Pancreas (tissue), 10 donors: ENCODE data around the gene PEMT. TPM values are rescaled to one million over a fixed set of nuclear protein-coding genes. Genes with fewer than 3 reads are reported as not detected.

Experiments
- ATAC-seq, 4 donors: fragments of 200-7000 bp; cut with Tn5 transposase; one replicate each; pipeline versions ENCODE4 v1.8.0 to v1.9.1; 2020; ENCODE audit warnings: mild to moderate bottlenecking in 4 of 4, moderate library complexity in 4 of 4
- DNase-seq, 6 donors: peaks; one replicate each; pipeline ENCODE4 v3.0.0-alpha.2; 2020
- FAIRE-seq: peaks from 2 replicates; lab custom pipeline; 2012; peaks lifted over from hg19 to GRCh38; lab: Jason Lieb, UNC
- H3K27ac ChIP-seq, 4 donors: fragments of 200-600 bp; sonication (generic); 1 replicate in 3 of 4; 2 replicates in 1 of 4; pipeline versions ENCODE4 v1.5.0 to v1.8.0; 2020
- H3K27me3 ChIP-seq, 4 donors: fragments of 200-600 bp; one replicate each; pipeline ENCODE4 v1.8.0; 2021
- H3K36me3 ChIP-seq, 3 donors: fragments of 200-600 bp; sonication (generic) in 1 of 3; one replicate each; pipeline versions ENCODE4 v1.5.0 to v1.8.0; 2020 to 2021
- H3K4me1 ChIP-seq, 3 donors: fragments of 200-600 bp; one replicate each; pipeline ENCODE4 v1.8.0; 2021
- H3K4me3 ChIP-seq, 4 donors: fragments of 200-600 bp; sonication (generic) in 2 of 4; one replicate each; pipeline versions ENCODE4 v1.5.0 to v1.8.0; 2020 to 2021
- H3K9me3 ChIP-seq, 4 donors: fragments of 200-600 bp; one replicate each; pipeline ENCODE4 v1.8.0; 2021
- CTCF ChIP-seq, 4 donors: fragments of 200-600 bp; sonication (generic) in 3 of 4; IDR thresholded peaks; one replicate each; pipeline versions ENCODE4 v1.5.0 to v1.8.0; 2021; ENCODE audit warnings: antibody characterized with exemption in 4 of 4
- WGBS, 2 donors: extraction: QIAGEN DNeasy Blood & Tissue Kit; methylation state at CpG; one replicate each; pipeline ENCODE4 v1.1.7; 2013; 5-methylcytosine and 5-hydroxymethylcytosine counted together
- intact Hi-C, 3 donors: fragments of 100-400 bp; cut with DNase I; formaldehyde crosslinking; loops; one replicate each; pipeline versions ENCODE4 v1.11.1 to v1.14.2; 2022
- polyA plus RNA-seq, 2 donors: library from polyadenylated mRNA; stranded (reverse); fragments of 200-250 nt; gene quantifications; one replicate each; pipeline ENCODE4 v1.2.3, GENCODE V29; 2013
- total RNA-seq, 6 donors: library from RNA; stranded (reverse); fragmentation: NEBNext Ultra II Directional in 4 of 6; extraction: Animal tissue kit (Norgen Biotek cat#: 25700) in 4 of 6; gene quantifications; one replicate each; pipeline versions ENCODE4 v1.2.1 to v1.2.4, GENCODE V29; 2021 to 2023
- donor health status: healthy with polysubstance abuse.
- donor health status: DM: no; HTN: no; CAD: no; lungs with moderate emphysema.
- donor health status: DM: no; HTN: no; CAD: no.
- donor health status: control.
- donor health status: control.
- donor health status: Bipolar disorder and iron deficiency.
- donor health status: DM: yes; HTN: yes; CAD: no.
- donor health status: DM: no; HTN: no; CAD: no.
- donor health status: DM: no; HTN: no; CAD: no.
- donor health status: DM: yes; HTN: yes; CAD: no.

The PEMT gene
- total and polyA plus RNA-seq, 8 donors, result 14.8 to 109 (median 24.6) TPM

GRCh38 chr17:17562146-17562511 lies 29.4 kb downstream of the PEMT start:
- WGBS, 2 donors, result 88 to 91% methylated on average over 15 of the region's 15 CpGs
- intact Hi-C loops, result loop anchor here in 2 of 3 donors (5.0 to 10.0 kb wide), 2 partner anchors 65 to 207 kb away; partner anchors contain the start of gene RASD1 (in 1 of the 2)
- Histone ChIP-seq H3K9me3 (no peaks in the 10 kb centered on the region), H3K4me3 (no peak overlapping the region), H3K4me1 (peaks cover 1 to 4% (median 3%) of the 10 kb centered on the region in 3 donors), H3K27me3 (no peaks in the 10 kb centered on the region), H3K36me3 (no peaks in the 10 kb centered on the region), H3K27ac (no peak overlapping the region)
- TF ChIP-seq CTCF (IDR thresholded peaks at IDR 0.05), result no peak
- FAIRE-seq (no peak), ATAC-seq (no peak), DNase-seq (no peak)

- no peak for FAIRE-seq
- Histone ChIP-seq H3K4me3 (no peak overlapping the region), H3K27me3 (no peaks in the 10 kb centered on the region), H3K4me1 (no peaks in the 10 kb centered on the region), H3K9me3 (no peaks in the 10 kb centered on the region), H3K27ac (peak overlapping the region in 2 of 4 donors; percentile 10 to 19), H3K36me3 (no peaks in the 10 kb centered on the region)
- ATAC-seq, result peak; percentile 62 to 87 (median 80)
- DNase-seq, result peak in 3 of 6 donors; percentile 73 to 84 (median 73)
- no peak for TF ChIP-seq CTCF (IDR thresholded peaks at IDR 0.05)
- WGBS, 2 donors, result 69 to 75% methylated on average over 30 of the region's 30 CpGs
- intact Hi-C loops, result loop anchor here in 2 of 3 donors (5.0 to 10.0 kb wide), 2 partner anchors 64 to 207 kb away; partner anchors contain the start of gene RASD1 (in 1 of the 2)
These were observed 29.9 kb downstream of the PEMT start for GRCh38 chr17:17561408-17562145.

DNA sequence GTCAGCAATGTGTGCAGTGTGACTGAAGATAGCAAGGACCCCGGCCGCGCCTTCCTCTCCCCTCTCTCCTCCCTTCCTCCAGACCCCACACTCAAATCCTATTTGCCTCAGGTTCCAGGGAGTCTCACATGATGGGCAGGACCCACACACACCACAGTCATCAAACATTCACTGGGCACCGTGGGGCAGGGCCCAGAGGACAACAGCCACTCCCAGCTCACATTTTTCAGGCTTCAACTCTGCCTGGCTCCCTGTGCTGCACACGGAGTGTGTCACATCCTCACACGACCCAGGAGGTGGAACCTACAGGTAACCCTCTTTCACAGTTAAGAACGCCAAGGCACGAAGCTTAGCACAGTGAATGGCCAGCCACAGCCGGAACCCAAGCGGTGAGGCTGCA lies 30.5 kb downstream of the PEMT start:
- no peak overlapping the region for H3K27ac ChIP-seq
- no peaks in the 10 kb centered on the region for H3K27me3 ChIP-seq
- no peak for FAIRE-seq
- H3K9me3 ChIP-seq, result no peaks in the 10 kb centered on the region
- ATAC-seq, result peak in 1 of 4 donors; percentile 13
- 86% methylated on average over 10 of the region's 10 CpGs for WGBS, 2 donors
- H3K36me3 ChIP-seq, result no peaks in the 10 kb centered on the region
- no peak for TF ChIP-seq CTCF (IDR thresholded peaks at IDR 0.05)
- no peak for DNase-seq
- intact Hi-C loops, result loop anchor here in 2 of 3 donors (5.0 to 10.0 kb wide), 2 partner anchors 64 to 206 kb away; partner anchors contain the start of gene RASD1 (in 1 of the 2)
- H3K4me3 ChIP-seq, result no peak overlapping the region
- H3K4me1 ChIP-seq, result no peaks in the 10 kb centered on the region

- Histone ChIP-seq H3K4me1 (no peaks in the 10 kb centered on the region), H3K36me3 (no peaks in the 10 kb centered on the region), H3K27me3 (no peaks in the 10 kb centered on the region), H3K4me3 (no peak overlapping the region), H3K9me3 (no peaks in the 10 kb centered on the region), H3K27ac (no peak overlapping the region)
- FAIRE-seq (no peak), DNase-seq (no peak), ATAC-seq (no peak)
- intact Hi-C loops, result loop anchor here in 2 of 3 donors (5.0 to 10.0 kb wide), 2 partner anchors 63 to 205 kb away; partner anchors contain the start of gene RASD1 (in 1 of the 2)
- TF ChIP-seq CTCF (IDR thresholded peaks at IDR 0.05), result no peak
- WGBS, 2 donors, result 91 to 97% methylated on average over 10 of the region's 10 CpGs
These were observed 31.3 kb downstream of the PEMT start for GRCh38 chr17:17560167-17560566.

GRCh38 chr17:17559164-17559563 lies 32.3 kb downstream of the PEMT start:
- Histone ChIP-seq H3K4me1 (no peaks in the 10 kb centered on the region), H3K36me3 (no peaks in the 10 kb centered on the region), H3K9me3 (no peaks in the 10 kb centered on the region), H3K27ac (no peak overlapping the region), H3K4me3 (no peak overlapping the region), H3K27me3 (no peaks in the 10 kb centered on the region)
- no peak for TF ChIP-seq CTCF (IDR thresholded peaks at IDR 0.05)
- 83 to 85% methylated on average over 8 of the region's 8 CpGs for WGBS, 2 donors
- DNase-seq, result peak in 1 of 6 donors; percentile 34
- no peak for FAIRE-seq
- intact Hi-C loops, result no loop called here
- no peak for ATAC-seq
